GM23248 (cell line): ENCODE measurements around the gene NHS.

Experiments
- EZH2 ChIP-seq: fragments of 200-600 bp; sonication (generic); IDR thresholded peaks from 2 replicates; pipeline ENCODE4 v1.6.1; 2018; ENCODE audit warnings: antibody characterized with exemption, mild to moderate bottlenecking; ENCODE audit not compliant: insufficient read depth, poor library complexity, severe bottlenecking
- EZH2phosphoT487 ChIP-seq: fragments of 200-600 bp; sonication (generic); IDR thresholded peaks from 2 replicates; pipeline ENCODE4 v1.6.1; 2018; ENCODE audit warnings: antibody characterized with exemption, moderate library complexity, mild to moderate bottlenecking, low read depth; ENCODE audit not compliant: insufficient read depth

DNA sequence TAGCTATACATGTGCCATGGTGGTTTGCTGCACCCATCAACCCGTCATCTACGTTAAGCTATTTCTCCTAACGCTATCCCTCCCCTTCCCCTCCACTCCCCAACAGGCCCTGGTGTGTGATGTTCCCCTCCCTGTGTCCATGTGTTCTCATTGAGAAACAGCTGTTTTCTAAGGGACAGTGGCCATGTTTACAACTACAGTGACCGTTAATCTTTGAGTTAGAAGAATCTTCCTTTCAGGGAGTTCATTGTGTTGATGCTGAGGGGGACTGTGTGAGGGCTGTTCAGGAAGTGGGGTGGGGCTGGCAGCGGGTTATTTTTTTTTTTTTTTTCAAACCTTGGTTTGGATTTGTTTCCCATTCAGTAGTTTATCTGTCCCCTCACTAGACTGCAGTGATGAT lies 179.9 kb downstream of the NHS start:
- TF ChIP-seq EZH2phosphoT487: no peak
- TF ChIP-seq EZH2: no peak
